HG02852 (cell line): ENCODE measurements around the gene PHKG2.

Experiments
- ATAC-seq: cut with Tn5 transposase; IDR thresholded peaks from one replicate; pipeline ENCODE4 v1.9.1; 2021; ENCODE audit warnings: mild to moderate bottlenecking, moderate library complexity; ENCODE audit not compliant: unreplicated experiment

The PHKG2 gene

GRCh38 chr16:30728321-30728720 lies 19.9 kb upstream of the PHKG2 start:
- ATAC-seq = no peak

DNA sequence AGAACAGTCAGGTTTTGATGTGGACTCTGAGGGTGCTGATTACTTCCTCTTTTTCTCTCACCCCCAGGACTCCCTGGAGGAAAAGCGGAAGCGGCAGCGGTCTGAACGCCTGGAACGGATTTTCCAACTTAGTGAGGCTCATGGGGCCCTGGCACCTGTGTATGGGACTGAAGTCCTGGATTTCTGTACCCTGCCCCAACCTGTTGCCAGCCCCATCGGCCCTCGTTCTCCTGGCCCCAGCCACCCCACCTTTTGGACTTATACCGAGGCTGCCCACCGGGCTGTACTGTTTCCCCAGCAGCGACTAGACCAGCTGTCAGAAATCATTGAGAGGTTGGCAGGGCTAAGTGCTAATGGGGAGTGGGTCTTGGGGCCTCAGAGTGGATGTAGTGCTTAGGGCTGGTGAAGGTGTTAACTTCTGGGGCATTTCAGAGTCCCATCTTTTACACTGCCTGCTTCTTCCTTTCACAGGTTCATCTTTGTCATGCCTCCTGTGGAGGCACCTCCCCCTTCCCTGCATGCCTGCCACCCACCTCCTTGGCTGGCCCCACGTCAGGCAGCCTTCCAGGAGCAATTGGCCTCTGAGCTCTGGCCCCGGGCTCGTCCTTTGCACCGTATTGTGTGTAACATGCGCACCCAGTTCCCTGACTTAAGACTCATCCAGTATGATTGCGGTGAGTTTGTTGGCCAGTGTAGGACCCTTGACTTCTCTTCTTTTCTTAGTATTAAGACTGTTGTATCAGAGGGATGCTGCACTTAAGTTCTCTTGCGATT lies 19.1 kb upstream of the PHKG2 start:
- ATAC-seq = no peak

- ATAC-seq = no peak
Observed at GRCh38 chr16:30731411-30731810, 16.8 kb upstream of the PHKG2 start.

DNA sequence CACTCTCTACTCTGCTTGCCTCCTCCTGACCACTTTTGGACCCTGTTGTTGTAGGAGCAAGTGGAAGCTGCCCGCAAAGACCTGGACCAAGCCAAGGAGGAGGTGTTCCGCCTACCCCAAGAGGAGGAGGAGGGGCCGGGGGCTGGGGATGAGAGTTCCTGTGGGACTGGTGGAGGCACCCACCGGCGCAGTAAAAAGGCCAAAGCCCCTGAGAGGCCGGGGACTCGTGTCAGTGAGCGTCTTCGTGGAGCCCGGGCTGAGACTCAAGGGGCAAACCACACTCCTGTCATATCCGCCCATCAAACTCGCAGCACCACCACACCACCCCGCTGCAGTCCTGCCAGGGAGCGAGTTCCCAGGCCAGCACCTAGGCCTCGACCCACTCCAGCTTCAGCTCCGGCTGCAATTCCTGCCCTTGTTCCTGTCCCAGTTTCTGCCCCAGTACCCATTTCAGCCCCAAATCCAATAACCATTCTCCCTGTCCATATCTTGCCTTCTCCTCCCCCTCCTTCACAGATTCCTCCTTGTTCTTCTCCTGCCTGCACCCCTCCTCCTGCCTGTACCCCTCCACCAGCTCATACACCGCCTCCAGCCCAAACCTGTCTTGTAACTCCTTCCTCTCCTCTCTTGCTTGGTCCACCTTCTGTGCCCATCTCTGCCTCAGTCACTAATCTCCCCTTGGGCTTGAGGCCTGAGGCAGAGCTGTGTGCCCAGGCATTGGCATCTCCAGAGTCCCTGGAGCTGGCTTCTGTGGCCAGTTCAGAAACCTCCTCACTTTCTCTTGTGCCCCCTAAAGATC lies 11.0 kb upstream of the PHKG2 start:
- ATAC-seq = no peak

- ATAC-seq = no peak
Observed at GRCh38 chr16:30737794-30738648, 10.2 kb upstream of the PHKG2 start.

- ATAC-seq = no peak
Observed at GRCh38 chr16:30738984-30739951, 9.0 kb upstream of the PHKG2 start.

DNA sequence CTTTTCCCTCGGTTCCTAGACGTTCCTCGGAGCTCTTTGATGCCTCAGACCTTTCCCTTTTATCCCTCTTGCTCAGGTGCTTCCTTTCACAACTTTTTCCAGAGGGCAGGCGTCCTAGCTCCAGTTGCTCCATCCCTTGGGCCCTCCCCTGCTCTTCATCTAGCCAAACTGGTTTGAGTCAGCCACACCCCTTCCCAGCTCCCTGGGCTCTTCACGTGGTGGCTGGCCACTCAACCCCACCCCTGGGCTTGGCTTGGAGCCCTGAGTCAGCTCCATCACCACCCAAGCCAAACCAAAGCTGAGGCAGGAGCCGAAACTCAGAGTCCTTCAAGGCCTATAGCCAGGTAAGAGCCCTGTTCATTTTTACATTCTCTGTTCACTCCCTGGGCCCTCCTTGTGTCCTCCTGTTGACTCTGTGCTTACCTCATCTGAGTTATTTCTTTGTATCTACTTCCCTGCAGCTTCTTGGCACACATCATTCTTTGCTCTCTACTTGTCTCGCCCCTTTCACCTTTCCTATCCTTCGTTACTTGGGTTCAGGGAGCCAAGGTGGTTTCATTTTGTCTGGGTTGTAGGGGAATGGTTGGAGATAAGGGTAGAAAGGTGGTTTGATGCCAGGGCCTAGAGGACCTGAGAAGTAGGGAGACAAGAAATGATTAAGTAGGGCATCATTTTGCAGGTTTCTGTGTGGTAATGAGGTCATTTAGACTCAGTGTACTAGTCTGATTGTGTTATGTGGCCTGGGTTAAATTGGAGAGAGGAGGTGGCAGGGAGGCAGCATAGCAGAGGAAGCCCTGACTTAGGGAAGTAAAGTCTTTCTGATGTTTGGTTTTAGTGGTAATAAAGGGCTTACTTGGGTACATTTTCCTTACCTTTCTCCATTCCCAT lies 7.6 kb upstream of the PHKG2 start:
- ATAC-seq = no peak

DNA sequence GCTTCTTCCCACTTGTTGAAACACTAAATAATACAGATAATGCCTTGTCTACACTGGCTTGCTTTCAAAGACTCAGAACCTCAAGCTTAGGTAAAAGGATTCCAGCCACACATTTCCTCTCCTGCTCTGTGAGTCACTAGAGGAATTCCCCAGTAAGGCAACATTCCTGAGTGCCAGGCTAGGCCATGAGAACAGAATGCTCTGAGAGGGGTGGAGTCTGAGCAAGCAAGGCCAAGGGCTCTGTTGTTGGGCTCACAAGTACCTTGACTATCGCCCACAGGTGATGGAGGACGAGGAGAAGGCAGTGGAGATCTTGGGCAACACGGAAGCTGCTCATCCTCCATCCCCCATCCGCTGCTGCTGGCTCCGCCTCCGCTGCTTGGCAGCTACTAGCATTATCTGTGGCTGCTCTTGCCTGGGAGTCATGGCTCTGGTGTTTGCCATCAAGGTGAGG lies 6.7 kb upstream of the PHKG2 start:
- ATAC-seq = no peak

DNA sequence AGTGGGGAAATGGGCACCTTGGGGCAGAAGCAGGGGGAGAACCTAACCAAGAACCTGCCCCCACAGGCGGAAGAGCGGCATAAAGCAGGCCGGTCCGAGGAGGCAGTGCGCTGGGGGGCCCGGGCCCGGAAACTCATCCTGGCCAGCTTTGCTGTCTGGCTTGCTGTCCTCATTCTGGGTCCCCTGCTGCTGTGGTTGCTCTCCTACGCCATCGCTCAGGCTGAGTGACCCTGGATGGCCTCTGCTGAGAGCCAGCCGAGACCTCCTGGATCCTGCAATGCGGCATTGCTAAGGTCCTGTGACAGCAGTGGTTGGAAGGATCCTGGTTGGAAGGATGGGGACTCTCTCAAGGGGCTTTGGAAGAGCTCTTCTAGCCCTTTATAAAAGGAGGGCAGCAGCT lies 4.5 kb upstream of the PHKG2 start:
- no peak for ATAC-seq

- ATAC-seq = no peak
Observed at GRCh38 chr16:30744183-30744582, 4.0 kb upstream of the PHKG2 start.

- ATAC-seq = no peak
Observed at GRCh38 chr16:30745082-30745481, 3.1 kb upstream of the PHKG2 start.

DNA sequence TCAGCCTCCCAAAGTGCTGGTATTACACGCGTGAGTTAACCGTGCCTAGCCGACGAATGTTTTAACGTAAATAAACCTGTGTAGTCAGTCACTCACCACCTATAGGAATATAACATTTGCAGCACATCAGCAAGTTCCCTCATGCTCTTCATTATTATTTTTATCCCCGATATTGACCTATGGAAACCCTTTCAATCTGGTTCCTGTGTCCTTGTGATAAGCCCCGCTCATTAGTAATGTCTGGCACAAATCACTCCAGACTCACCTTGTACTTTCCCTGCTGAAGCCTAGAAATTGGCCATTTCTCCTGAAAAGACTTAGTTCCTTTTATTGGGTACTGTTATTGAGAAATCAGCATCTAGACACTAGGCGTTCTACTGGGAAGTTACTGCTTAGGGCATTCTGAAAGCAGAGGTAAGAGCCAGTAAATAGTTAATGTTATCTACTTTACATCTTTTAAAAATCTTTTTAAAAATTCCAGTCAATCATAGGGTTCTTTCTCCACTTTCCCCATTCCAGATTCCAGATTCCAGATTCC lies 1.5 kb upstream of the PHKG2 start:
- ATAC-seq = no peak

GRCh38 chr16:30747331-30747730 lies 894 bp upstream of the PHKG2 start:
- ATAC-seq = no peak

- no peak for ATAC-seq
Observed at GRCh38 chr16:30748634-30749445, 615 bp downstream of the PHKG2 start.

GRCh38 chr16:30750201-30750600 lies 2.0 kb downstream of the PHKG2 start:
- no peak for ATAC-seq

GRCh38 chr16:30750876-30751465 lies 2.7 kb downstream of the PHKG2 start:
- ATAC-seq = no peak

GRCh38 chr16:30753596-30753995 lies 5.4 kb downstream of the PHKG2 start:
- no peak for ATAC-seq
